GM21529 (cell line): ENCODE results near the gene ARFIP2.

Source experiments
- ATAC-seq: cut with Tn5 transposase; IDR thresholded peaks from one replicate; pipeline ENCODE4 v1.9.1; 2021; ENCODE audit not compliant: unreplicated experiment

The ARFIP2 gene

DNA sequence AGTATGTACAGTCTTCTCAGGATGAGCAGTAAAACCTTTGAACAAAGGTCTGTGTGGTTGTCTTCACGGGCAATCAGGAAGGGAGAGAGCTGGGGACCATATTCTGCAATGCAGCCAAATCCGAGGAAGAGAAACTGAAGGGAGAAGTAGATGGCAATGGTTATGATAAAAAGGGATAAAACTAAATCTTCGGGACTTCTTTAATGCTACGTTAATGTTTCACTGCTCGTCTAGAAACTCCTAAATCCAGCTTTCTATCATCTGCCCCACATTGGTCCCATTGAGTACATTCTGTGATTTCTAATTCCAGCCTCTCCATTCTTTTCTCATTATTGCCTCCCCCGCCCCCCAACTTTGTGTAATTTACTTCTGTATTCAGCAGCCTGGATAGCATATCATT lies 1.9 kb upstream of the ARFIP2 start:
- ATAC-seq, result no peak

GRCh38 chr11:6482441-6482840 lies 1.3 kb upstream of the ARFIP2 start:
- ATAC-seq, result no peak

DNA sequence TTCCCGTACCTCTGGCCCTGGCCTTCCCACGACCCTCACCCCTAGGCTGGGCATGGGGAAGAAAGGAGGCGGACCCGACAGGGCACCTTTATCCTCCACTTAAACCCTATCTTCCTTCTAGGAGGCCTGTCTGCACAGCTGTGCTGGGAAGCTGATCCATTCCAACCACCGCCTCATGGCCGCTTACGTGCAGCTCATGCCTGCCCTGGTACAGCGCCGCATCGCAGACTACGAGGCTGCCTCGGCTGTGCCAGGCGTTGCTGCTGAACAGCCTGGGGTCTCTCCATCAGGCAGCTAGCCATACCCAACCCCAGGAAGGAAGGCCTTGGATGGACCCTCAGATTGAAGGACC lies 769 bp upstream of the ARFIP2 start:
- ATAC-seq, result peak; percentile 6

DNA sequence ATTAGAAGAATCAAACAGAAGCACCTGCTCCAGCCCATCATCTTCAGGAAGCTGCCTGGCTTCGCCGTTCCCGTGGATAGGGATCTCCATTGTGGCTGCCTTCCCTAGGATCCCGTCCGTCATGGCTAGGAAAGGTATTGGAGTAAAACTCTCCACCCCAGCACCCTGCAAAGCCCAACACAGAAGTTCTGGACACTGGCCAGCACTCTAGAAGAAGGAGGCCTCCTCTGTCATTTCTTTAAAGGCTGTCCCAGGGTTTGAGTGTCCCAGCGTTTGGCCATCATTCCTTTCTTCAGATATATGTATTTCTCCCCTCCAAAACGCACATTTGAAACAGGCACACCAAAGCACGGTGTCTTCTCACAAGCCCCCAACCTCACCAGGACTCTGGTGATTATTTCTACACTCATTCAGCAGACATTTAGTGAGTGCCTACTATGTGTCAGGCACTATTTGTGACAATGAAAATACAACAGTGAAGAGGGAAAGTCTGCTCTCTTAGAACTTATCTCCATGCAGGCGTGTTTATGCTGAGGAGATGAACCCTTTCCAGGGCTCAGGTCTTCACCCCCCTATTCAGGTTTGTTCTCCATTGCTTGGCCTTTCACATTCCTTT lies 724 bp downstream of the ARFIP2 start:
- ATAC-seq, result no peak

DNA sequence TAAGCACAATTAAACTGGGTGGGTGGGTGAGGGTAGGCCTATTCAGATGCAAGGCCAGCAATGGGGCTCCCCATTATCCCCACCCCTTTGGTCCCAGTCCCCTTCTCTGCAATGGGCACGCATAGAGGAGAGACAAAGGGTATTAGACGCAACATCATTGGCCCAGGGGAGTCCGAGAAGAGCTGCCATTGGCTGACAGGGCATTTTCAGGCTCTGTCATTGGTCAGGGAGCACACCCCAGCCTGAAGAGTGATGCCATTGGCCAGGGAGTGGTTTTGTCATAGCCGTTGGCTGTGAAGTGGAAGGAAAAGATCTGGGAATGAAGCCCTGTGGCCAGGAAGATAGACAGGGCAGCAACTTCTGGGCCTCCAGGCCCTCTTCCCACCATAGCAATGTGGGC lies 4.6 kb downstream of the ARFIP2 start:
- ATAC-seq, result no peak

DNA sequence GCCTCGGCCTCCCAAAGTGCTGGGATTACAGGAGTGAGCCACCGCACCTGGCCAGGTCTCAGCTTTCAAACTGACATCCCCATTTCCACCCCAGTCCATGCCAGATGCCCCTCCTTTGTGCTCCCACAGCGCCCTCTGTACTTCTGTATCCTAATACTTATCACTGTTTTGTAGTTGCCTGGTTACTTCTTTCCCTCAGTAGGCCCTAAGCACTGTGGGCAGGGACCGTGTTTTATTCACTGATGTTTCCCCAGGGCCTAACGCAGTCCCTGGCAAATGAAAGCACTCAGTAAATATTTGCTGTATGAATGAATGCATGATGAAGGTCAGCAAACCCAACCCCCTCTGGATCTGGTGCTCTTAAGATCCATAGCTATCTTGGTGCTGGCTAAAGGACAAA lies 5.2 kb downstream of the ARFIP2 start:
- ATAC-seq, result no peak

GRCh38 chr11:6474806-6475500 lies 6.2 kb downstream of the ARFIP2 start:
- ATAC-seq, result no peak

DNA sequence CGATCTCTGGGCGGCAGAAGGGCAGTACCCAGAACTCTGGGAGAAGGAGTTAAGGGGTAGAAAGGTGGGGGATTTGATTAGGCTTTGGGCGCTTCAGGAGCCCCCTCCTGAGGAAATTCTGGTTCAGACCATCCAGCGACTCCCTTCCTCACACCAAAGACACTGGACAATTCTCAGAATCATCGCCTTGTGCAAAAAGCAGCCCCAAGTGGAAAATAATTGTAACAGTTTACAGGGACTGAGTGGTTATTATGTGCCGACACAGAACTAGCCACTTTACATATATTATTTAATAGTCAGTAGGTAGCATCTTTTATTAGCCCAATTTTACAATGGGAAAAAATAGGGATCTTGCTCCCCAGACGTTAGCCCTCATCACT lies 6.7 kb downstream of the ARFIP2 start:
- no peak for ATAC-seq

DNA sequence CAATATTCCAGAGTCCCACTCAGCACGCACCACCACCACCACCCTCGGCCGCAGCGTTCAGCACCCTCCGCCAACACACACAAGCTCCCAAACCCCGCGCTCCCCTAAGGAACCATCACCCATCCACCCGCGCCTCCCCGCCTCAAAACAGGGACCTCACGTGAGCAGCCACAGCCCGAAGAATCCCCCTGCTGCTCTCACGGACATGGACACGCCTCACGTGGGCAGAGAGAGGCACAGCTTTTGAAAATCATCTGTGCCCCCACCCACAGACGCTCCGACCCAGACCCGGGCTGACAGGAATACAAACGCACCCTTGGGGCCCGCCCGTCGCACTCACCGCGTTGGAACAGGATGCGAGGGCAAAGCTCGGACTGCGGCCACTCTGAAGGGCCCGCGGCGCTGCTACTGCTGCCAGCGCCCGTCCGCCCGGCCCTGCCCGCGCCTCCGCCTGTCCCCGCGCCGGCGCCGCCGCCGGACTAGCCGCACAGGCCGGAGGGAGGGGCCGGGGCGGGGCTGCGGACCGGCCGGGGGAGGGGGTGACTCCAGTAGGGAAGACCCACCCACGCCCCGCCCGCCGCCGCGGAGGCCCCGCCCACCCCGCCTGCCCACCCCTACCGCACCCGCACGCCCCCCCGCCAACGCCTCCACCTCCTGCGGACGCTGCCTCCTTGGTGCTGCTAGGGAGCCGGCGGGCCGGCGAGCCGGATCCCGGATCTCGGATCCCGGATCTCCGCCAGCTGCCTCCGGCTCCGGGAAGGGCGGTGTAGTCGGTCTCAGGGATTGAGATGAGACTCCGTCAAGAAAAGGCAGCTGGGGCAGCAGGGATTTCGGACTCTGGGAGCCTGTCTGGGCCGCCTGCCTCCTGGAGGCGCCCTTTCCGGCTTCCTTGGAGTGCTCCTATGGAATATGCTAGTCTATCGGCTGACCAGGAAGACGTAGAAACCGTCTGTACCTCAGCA lies 7.4 kb downstream of the ARFIP2 start, which contains the start of gene TRIM3:
TRIM3 (minus strand) TSS at position 491 of the 962 bp plus-strand sequence. CDS start 8,246 bp downstream, outside the sequence.
- ATAC-seq, result peak; percentile 63

GRCh38 chr11:6472934-6473333 lies 8.2 kb downstream of the ARFIP2 start:
- no peak for ATAC-seq

DNA sequence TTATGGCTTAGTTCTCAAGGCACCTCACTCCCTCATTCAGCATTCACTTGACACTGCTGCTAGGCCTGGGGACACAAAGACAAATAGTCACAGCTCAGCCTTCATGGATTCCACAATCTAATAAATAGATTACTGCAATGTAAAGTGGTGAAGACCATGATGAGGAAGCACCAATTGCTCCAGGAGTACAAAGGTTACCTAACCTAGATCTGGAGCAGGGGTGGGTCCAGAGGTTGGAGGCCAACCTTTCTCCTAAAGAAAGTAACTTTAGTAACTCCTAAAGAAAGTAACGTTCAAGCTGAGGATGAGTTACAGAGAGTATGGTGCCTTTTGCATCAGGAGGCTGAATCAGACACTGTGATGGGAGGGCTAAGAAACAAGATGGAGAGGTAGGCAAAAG lies 11.5 kb downstream of the ARFIP2 start:
- ATAC-seq, result no peak

- ATAC-seq, result peak; percentile 66
Observed at GRCh38 chr11:6468712-6469495, 12.2 kb downstream of the ARFIP2 start.

DNA sequence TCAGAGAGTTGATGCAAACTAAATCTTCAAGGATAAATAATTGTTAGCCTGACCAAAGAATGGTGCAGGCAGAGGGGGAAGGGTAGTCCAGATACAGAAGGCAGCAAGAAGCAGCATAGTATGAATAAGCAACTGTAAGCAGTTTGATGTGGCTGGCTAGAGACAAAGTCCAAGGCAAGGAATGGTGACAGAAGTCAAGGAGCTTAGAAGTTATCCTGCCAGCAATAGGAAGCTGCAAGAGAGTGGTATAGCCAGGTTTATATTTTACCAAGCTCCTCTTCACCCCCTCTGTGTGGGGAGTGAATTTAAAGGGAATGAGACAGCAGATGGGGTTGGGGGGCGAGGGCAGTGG lies 22.1 kb downstream of the ARFIP2 start:
- no peak for ATAC-seq

DNA sequence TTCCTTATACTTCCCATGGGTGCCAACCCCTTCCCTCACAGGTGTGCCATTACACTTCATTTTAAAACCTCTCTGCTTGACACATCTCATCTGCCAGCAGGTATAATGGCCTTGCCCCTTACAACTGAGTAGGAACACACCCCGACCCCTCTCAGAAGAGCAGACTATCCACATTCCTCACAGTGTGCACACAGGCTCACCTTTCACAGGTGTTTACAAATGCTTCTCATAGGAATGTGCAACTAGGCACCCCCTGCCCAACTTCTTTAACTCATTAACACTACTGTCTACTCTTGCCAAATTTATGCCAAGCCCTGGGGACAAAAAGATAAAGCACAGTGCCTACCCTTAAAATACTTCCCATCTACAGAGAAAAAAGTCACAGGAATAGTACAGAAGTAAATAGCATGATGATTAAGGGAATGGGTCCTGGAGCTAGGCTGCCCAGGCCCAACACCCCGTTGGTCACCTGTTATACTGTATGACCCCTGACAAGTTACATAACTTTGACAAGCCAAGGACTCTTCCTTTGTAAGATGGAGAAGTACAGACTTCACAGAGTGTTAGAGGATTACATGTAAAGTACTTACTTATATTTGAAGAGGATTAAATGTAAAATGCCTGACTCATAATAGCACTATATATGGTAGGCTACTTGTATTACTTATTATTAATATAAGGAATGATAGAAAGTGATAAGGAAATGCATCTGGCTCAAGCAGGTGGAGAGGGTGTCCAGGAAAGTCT lies 22.6 kb downstream of the ARFIP2 start:
- no peak for ATAC-seq

DNA sequence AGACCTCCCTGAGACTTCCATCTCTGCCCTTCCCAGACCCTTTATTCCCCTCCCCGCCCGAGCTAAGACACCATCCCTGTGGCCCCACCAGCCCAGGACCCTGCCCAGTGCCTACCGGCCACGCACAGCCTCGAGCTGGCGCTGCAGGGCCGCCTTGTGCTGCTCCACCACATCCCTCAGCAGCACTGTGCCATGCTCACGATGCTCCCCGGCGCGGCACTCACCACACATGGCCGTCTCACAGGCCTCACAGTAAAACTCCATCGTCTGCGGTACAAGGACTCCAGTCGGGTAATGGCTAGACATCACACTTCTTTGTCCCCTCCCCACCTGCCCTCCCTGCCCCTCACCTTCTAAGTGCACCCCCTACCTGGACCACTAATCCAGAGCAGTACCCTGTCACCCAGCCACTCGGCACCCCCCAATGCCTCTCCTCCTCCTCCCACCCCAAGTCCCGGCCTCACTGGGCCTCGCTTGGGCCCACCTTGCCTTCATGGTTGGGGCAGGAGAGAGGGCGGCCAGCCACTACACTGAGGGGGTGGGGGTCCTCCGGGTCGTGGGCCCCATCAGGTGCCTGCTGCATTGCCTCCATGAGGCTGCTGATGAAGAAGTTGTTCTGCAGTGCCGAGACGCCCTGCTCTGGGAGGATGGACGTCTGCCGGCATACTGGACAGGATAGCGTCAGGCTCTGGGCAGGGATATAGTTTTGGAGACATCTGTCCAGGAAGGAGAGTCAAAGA lies 23.4 kb downstream of the ARFIP2 start:
- ATAC-seq, result no peak

- no peak for ATAC-seq
Observed at GRCh38 chr11:6456361-6457073, 24.6 kb downstream of the ARFIP2 start.

DNA sequence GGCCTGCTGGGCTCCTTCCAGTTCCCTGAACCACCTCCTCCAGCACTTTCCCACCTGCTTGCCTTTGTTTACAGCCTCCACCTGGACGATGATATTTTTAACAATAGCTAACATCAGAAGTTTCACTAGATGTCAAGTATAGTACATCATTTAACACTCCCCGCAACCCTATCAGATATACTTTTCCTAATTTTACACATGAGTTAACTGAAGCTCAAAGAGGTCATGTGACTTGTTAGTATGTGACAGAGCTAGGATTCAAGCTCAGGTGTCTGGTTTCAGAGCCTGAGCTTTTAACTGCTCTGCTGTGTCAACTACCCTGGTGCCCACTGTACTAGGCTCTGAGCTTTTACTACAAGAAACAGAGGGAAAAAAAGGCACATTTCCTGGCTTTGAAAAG lies 26.1 kb downstream of the ARFIP2 start:
- ATAC-seq, result no peak

GRCh38 chr11:6453152-6453551 lies 28.0 kb downstream of the ARFIP2 start:
- ATAC-seq, result no peak

- ATAC-seq, result no peak
Observed at GRCh38 chr11:6452219-6452618, 28.9 kb downstream of the ARFIP2 start.
